AG04450 (cell line): ENCODE results near the gene FAM124B. TPM values are rescaled to one million over a fixed set of nuclear protein-coding genes. Genes with fewer than 3 reads are reported as not detected.

Experiments used
- CTCF ChIA-PET: fragments of 300-600, 350-600 bp; formaldehyde crosslinking; extraction: SDS; loops from one replicate; lab custom pipeline; 2022; ENCODE audit warnings: antibody characterized with exemption, inconsistent platforms; lab: Charles Lee
- POLR2A ChIA-PET: fragments of 350-600 bp; formaldehyde crosslinking; extraction: SDS; loops from one replicate; lab custom pipeline; 2021; ENCODE audit warnings: antibody characterized with exemption, inconsistent platforms; lab: Yijun Ruan, JAX
- DNase-seq: peaks from one replicate; pipeline ENCODE4 v3.0.0-alpha.2; 2011; ENCODE audit warnings: low read depth, low spot score
- H3K27ac ChIP-seq: one replicate; pipeline ENCODE4 v1.5.1; 2012; ENCODE audit warnings: low read depth, low read length, control low read depth
- H3K27me3 ChIP-seq: one replicate; pipeline ENCODE4 v1.6.0; 2012; ENCODE audit warnings: low read length; ENCODE audit not compliant: control insufficient read depth, insufficient read depth
- H3K4me3 ChIP-seq: 2 replicates; pipeline ENCODE4 v1.5.1; 2011; ENCODE audit warnings: mild to moderate bottlenecking, low read depth, low read length, control low read depth
- H3K9me3 ChIP-seq: 2 replicates; pipeline ENCODE4 v1.5.1; 2012; ENCODE audit warnings: low read length; ENCODE audit not compliant: control insufficient read depth, insufficient read depth
- polyA plus RNA-seq: library from polyadenylated mRNA; depleted of rRNA; stranded (reverse); fragments of >200 nt; gene quantifications from 2 replicates; pipeline ENCODE4 v1.2.3, GENCODE V29; 2011
- TF ChIP-seq, protein P1 (sequence below): IDR thresholded peaks from 2 replicates; pipeline ENCODE4 v1.5.1; 2011; ENCODE audit warnings: low read depth, low read length, control low read depth, inconsistent platforms

FAM124B gene
- polyA plus RNA-seq, 1 experiment = not detected

DNA sequence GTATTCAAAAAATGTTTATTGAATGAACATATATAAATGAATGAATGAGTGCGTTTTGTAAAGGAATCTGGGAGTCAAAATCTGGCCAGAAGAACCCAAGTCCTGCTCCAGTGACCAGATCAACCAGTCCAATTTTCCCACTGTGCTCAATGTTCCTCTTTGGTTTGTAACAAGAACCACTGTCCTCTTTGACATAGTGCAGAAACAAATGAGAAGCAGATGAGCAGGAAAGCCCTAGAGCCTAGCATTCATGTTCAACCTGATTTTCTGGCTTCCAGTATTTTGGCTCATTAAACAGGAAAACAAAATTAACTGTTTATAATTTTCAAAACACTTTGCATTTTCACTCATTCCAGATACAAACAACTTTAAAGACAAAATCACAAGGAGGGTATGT lies 23.2 kb downstream of the FAM124B start:
- DNase-seq = no peak
- H3K27ac ChIP-seq = no peak overlapping the region
- H3K4me3 ChIP-seq = no peak overlapping the region
- no peaks in the 10 kb centered on the region for H3K9me3 ChIP-seq
- CTCF ChIA-PET = interaction anchor here (1.1 kb wide), 2 partner anchors 8 to 9 kb away, joined by 3 read pairs; no protein-coding TSS in a partner anchor
- TF ChIP-seq, protein P1, sequence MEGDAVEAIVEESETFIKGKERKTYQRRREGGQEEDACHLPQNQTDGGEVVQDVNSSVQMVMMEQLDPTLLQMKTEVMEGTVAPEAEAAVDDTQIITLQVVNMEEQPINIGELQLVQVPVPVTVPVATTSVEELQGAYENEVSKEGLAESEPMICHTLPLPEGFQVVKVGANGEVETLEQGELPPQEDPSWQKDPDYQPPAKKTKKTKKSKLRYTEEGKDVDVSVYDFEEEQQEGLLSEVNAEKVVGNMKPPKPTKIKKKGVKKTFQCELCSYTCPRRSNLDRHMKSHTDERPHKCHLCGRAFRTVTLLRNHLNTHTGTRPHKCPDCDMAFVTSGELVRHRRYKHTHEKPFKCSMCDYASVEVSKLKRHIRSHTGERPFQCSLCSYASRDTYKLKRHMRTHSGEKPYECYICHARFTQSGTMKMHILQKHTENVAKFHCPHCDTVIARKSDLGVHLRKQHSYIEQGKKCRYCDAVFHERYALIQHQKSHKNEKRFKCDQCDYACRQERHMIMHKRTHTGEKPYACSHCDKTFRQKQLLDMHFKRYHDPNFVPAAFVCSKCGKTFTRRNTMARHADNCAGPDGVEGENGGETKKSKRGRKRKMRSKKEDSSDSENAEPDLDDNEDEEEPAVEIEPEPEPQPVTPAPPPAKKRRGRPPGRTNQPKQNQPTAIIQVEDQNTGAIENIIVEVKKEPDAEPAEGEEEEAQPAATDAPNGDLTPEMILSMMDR = no peak
- POLR2A ChIA-PET = no interaction called here
- H3K27me3 ChIP-seq = no peaks in the 10 kb centered on the region

- no peaks in the 10 kb centered on the region for H3K27me3 ChIP-seq
- H3K4me3 ChIP-seq = no peak overlapping the region
- TF ChIP-seq, protein P1 = no peak
- CTCF ChIA-PET = interaction anchor here (0.6 to 1.1 kb wide), 5 partner anchors 7 to 273 kb away, joined by 3 to 6 read pairs (median 3); no protein-coding TSS in a partner anchor
- no peak for DNase-seq
- POLR2A ChIA-PET = no interaction called here
- no peaks in the 10 kb centered on the region for H3K9me3 ChIP-seq
- no peak overlapping the region for H3K27ac ChIP-seq
Observed at GRCh38 chr2:224377751-224378700, 23.9 kb downstream of the FAM124B start.

GRCh38 chr2:224372641-224373040 lies 29.3 kb downstream of the FAM124B start:
- ChIA-PET POLR2A (no interaction called here), CTCF (interaction anchor here (0.5 to 3.2 kb wide), 7 partner anchors 10 to 403 kb away, joined by 3 to 11 read pairs (median 4); no protein-coding TSS in a partner anchor)
- TF ChIP-seq, protein P1 = no peak
- DNase-seq = no peak
- Histone ChIP-seq H3K9me3 (no peaks in the 10 kb centered on the region), H3K27me3 (no peaks in the 10 kb centered on the region), H3K27ac (no peak overlapping the region), H3K4me3 (no peak overlapping the region)

GRCh38 chr2:224369028-224369632 lies 32.8 kb downstream of the FAM124B start:
- no peaks in the 10 kb centered on the region for H3K27me3 ChIP-seq
- no peaks in the 10 kb centered on the region for H3K9me3 ChIP-seq
- TF ChIP-seq, protein P1 = peak; percentile 71
- no peak overlapping the region for H3K27ac ChIP-seq
- ChIA-PET POLR2A (no interaction called here), CTCF (interaction anchor here (0.7 to 4.6 kb wide), 39 partner anchors 9 to 412 kb away, joined by 3 to 55 read pairs (median 4); partner anchors contain the start of gene CUL3)
- no peak for DNase-seq
- no peak overlapping the region for H3K4me3 ChIP-seq
